Adrenal gland (tissue), 12 donors: Measurements from ENCODE around the gene SLC25A6. TPM values are rescaled to one million over a fixed set of nuclear protein-coding genes. Genes with fewer than 3 reads are reported as not detected.

Experiments
- DNase-seq, 7 donors: peaks; one replicate each; pipeline ENCODE4 v3.0.0-alpha.2; 2019 to 2020
- H3K27ac ChIP-seq, 5 donors: fragments of 200-600 bp; sonication (generic) in 4 of 5; 1 replicate in 3 of 5; 2 replicates in 2 of 5; pipeline versions ENCODE4 v1.5.1 to v1.8.0; 2016 to 2020; ENCODE audit warnings: mild to moderate bottlenecking in 1 of 5
- H3K27me3 ChIP-seq: fragments of 200-600 bp; 2 replicates; pipeline ENCODE4 v1.8.0; 2021
- H3K36me3 ChIP-seq, 2 donors: fragments of 200-600 bp; replicated peaks in 1 of 2; 1 replicate in 1 of 2; 2 replicates in 1 of 2; pipeline versions ENCODE4 v1.5.1 to v1.8.0; 2018 to 2022
- H3K4me1 ChIP-seq, 2 donors: fragments of 200-600 bp; replicated peaks in 1 of 2; 1 replicate in 1 of 2; 2 replicates in 1 of 2; pipeline versions ENCODE4 v1.5.1 to v1.8.0; 2018 to 2021
- H3K4me3 ChIP-seq, 4 donors: fragments of 200-600 bp; sonication (generic) in 3 of 4; one replicate each; pipeline ENCODE4 v1.5.1; 2016 to 2018
- H3K9me3 ChIP-seq, 3 donors: fragments of 200-600 bp; sonication (generic) in 1 of 3; replicated peaks in 1 of 3; 1 replicate in 2 of 3; 2 replicates in 1 of 3; pipeline versions ENCODE4 v1.5.1 to v1.8.0; 2016 to 2021
- CTCF ChIP-seq, 6 experiments: fragments of 450-650 bp in 4 of 6; fragments of 200-600 bp in 2 of 6; sonication (generic) in 1 of 6; IDR thresholded peaks; 1 replicate in 5 of 6; 2 replicates in 1 of 6; pipeline versions ENCODE4 v1.5.1 to v1.8.0; 2016 to 2021; ENCODE audit warnings: antibody characterized with exemption in 6 of 6, mild to moderate bottlenecking in 2 of 6, moderate library complexity in 1 of 6
- POLR2A ChIP-seq, 2 donors: fragments of 450-650 bp; IDR thresholded peaks; one replicate each; pipeline ENCODE4 v1.6.1; 2017; ENCODE audit warnings: antibody characterized with exemption in 2 of 2, mild to moderate bottlenecking in 2 of 2, moderate library complexity in 1 of 2
- WGBS, 4 donors: extraction: QIAGEN DNeasy Blood & Tissue Kit in 2 of 4; methylation state at CpG; one replicate each; pipeline versions ENCODE4 v1.1.5 to v1.1.7; 2013 to 2017; 5-methylcytosine and 5-hydroxymethylcytosine counted together
- intact Hi-C, 2 donors: fragments of 100-400 bp; cut with DNase I; formaldehyde crosslinking; loops; one replicate each; pipeline versions ENCODE4 v1.14.1 to v1.15.0; 2022 to 2023
- polyA plus RNA-seq, 3 donors: library from polyadenylated mRNA; stranded (reverse); fragments of 200-250 nt in 2 of 3; fragments of 350-450 nt in 1 of 3; fragmentation: Illumina TruSeq in 1 of 3; extraction: RNeasy Lipid Tissue Mini Kit (QIAGEN cat#74804) in 1 of 3; gene quantifications; one replicate each; pipeline ENCODE4 v1.2.3, GENCODE V29; 2013 to 2014
- total RNA-seq, 9 donors: library from RNA; depleted of rRNA in 4 of 9; stranded (reverse); fragments of >200 nt in 4 of 9; fragments of 120-200 nt in 1 of 9; fragmentation: NEBNext Ultra II Directional in 1 of 9; extraction: Animal tissue kit (Norgen Biotek cat#: 25700) in 1 of 9; gene quantifications; one replicate each; pipeline versions ENCODE4 v1.1.0 to v1.2.4, GENCODE V29; 2013 to 2023
- donor health status: healthy with polysubstance abuse.
- donor health status: Bipolar disorder and iron deficiency.
- donor health status: DM: yes; HTN: yes; CAD: no.
- donor health status: DM: no; HTN: no; CAD: no.
- donor health status: DM: no; HTN: no; CAD: no.
- donor health status: DM: yes; HTN: yes; CAD: no.

The SLC25A6 gene
- total and polyA plus RNA-seq, 12 donors = 183 to 509 (median 387) TPM

GRCh38 chrX:1336948-1337779 is 54.7 kb downstream of the SLC25A6 start:
- no peaks in the 10 kb centered on the region for H3K27me3 ChIP-seq
- intact Hi-C loops = no loop called here

GRCh38 chrX:1336331-1336943 is 55.5 kb downstream of the SLC25A6 start, which contains the start of gene IL3RA:
TSS of gene IL3RA (plus strand) at chrX:1336785. CDS start at chrX:1341766, 4,981 bp downstream.
- peak within 1 kb of the TSS in 2 of 5 donors; percentile 16 to 26 for H3K27ac ChIP-seq
- no peaks in the 10 kb centered on the region for H3K9me3 ChIP-seq

More at GRCh38 chrX:1336948-1337779, 54.7 kb downstream of the SLC25A6 start:
- TF ChIP-seq POLR2A (IDR thresholded peaks at IDR 0.05) = no peak
- TF ChIP-seq CTCF (IDR thresholded peaks at IDR 0.05) = no peak
- Histone ChIP-seq H3K4me1 (no peaks in the 10 kb centered on the region), H3K27ac (peak overlapping the region in 2 of 5 donors; percentile 16 to 26), H3K9me3 (no peaks in the 10 kb centered on the region), H3K36me3 (no peaks in the 10 kb centered on the region), H3K4me3 (peak overlapping the region in 2 of 4 donors; percentile 24 to 48)
- 54 to 65% (median 60%) methylated on average over 13 to 18 of the region's 18 CpGs for WGBS, 4 donors
- no peak for DNase-seq

More at GRCh38 chrX:1336331-1336943, 55.5 kb downstream of the SLC25A6 start, which contains the start of gene IL3RA:
- H3K36me3 ChIP-seq = no peaks in the 10 kb centered on the region
- H3K4me1 ChIP-seq = no peaks in the 10 kb centered on the region
- WGBS, 4 donors = 8 to 12% (median 9%) methylated on average over 14 of the region's 14 CpGs
- H3K27me3 ChIP-seq = no peaks in the 10 kb centered on the region
- intact Hi-C loops = no loop called here
- H3K4me3 ChIP-seq = peak within 1 kb of the TSS in 2 of 4 donors; percentile 24 to 48
- peak; percentile 37 to 76 (median 58) for DNase-seq
- TF ChIP-seq POLR2A (IDR thresholded peaks at IDR 0.05) = no peak
- TF ChIP-seq CTCF (IDR thresholded peaks at IDR 0.05) = no peak

Other genes starting within 250 kb of the SLC25A6 start
- gene CRLF2, start 179.5 kb downstream of the SLC25A6 start, total RNA-seq = not detected
- gene CRLF2, start 179.5 kb downstream of the SLC25A6 start, polyA plus RNA-seq = not detected
- gene CSF2RA, start 123.3 kb downstream of the SLC25A6 start, total RNA-seq = 10 to 100 TPM in 4 of 9 donors, 1 to 10 TPM in 5; 2.0 to 14.0 (median 9.6) TPM
- 10 to 100 TPM in 1 of 3 donors, 1 to 10 TPM in 2; 3.1 to 11.3 (median 5.2) TPM for gene CSF2RA, start 123.3 kb downstream of the SLC25A6 start, polyA plus RNA-seq
- 1 to 10 TPM; 1.4 to 5.0 (median 2.7) TPM for gene IL3RA, start 55.3 kb downstream of the SLC25A6 start, total RNA-seq
- 1 to 10 TPM; 3.6 to 7.4 (median 5.6) TPM for gene IL3RA, start 55.3 kb downstream of the SLC25A6 start, polyA plus RNA-seq
- gene ASMTL, start 60.8 kb upstream of the SLC25A6 start, total RNA-seq = 10 to 100 TPM in 8 of 9 donors, 1 to 10 TPM in 1; 7.9 to 35.5 (median 31.0) TPM
- gene ASMTL, start 60.8 kb upstream of the SLC25A6 start, polyA plus RNA-seq = 10 to 100 TPM; 15.9 to 31.3 (median 29.1) TPM
- 10 to 100 TPM in 3 of 9 donors, 1 to 10 TPM in 6; 2.0 to 12.0 (median 7.0) TPM for gene P2RY8, start 145.1 kb upstream of the SLC25A6 start, total RNA-seq
- 10 to 100 TPM in 1 of 3 donors, 1 to 10 TPM in 2; 1.9 to 13.4 (median 4.0) TPM for gene P2RY8, start 145.1 kb upstream of the SLC25A6 start, polyA plus RNA-seq
- gene AKAP17A, start 199.5 kb upstream of the SLC25A6 start, total RNA-seq = 10 to 100 TPM; 26.4 to 53.3 (median 40.4) TPM
- 100 to 1,000 TPM in 1 of 3 donors, 10 to 100 TPM in 2; 17.7 to 112 (median 84.0) TPM for gene AKAP17A, start 199.5 kb upstream of the SLC25A6 start, polyA plus RNA-seq
- gene ASMT, start 222.9 kb upstream of the SLC25A6 start, total RNA-seq = 1 to 10 TPM in 1 of 9 donors, under 1 TPM in 3, not detected in 5; 0.18 to 6.7 (median 0.64) TPM
- gene ASMT, start 222.9 kb upstream of the SLC25A6 start, polyA plus RNA-seq = 1 to 10 TPM in 1 of 3 donors, under 1 TPM in 2; 0.40 to 3.5 (median 0.74) TPM